T-helper 9 cell (primary cell): ENCODE results near the gene DUSP2.

ENCODE experiments used
- DNase-seq: peaks from one replicate; pipeline ENCODE4 v3.0.0-alpha.2; 2020

Gene DUSP2

DNA sequence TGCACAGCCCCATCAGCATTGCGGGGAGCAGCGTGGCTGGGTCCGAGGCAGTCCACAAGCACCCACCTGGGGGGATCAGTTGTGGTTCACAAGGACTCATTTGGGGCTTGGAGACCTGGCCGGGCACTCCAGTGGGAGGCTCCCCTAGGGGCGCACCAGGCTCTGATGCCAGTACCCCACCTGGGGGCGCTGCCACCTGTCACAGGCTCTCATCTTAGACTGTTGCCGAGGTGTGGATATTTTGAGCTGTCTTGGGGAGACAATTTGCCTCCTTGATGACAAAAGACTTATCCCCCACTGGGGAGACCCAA lies 31.9 kb downstream of the DUSP2 start:
- DNase-seq: no peak

DNA sequence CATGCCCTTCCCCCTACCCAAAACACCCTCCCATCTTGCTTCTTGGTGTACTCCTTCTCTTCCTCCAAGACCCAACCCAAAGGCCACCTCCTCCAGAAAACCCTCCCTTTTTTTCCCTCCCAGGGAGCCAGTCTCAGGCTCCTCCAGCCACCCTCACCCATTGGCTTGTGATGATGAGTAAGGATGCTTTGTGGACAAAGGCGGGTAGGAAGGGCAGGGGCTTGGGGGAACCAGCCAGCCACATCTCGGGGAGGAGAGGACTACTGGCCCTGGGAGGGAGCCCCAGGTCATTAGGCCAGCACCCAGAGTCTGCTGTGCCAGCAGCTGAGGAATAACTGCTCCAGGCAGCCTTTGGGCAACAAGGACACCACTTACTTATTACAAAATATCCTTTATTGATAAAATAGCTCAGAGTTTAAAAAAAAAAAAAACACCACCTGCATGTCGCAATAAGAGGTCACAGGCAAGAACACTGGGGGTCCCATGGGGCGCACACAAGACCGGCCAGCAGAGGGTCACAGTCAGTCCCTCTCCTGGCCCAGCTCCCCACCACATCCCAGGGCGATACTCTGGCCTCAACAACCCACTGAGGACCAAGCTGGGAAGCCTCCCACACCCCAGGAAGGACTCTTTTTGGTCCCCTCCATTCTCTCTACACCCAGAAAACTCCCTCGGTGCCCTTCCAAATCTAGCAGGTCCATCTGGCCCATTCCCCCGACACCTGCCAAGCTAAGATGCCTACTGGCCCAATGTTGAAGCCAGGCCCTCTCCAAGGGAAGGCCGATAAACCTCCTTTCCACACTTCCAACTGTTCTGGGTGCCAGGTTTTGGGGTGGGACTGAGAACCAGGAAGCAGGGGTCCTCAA lies 32.5 kb downstream of the DUSP2 start:
- no peak for DNase-seq

DNA sequence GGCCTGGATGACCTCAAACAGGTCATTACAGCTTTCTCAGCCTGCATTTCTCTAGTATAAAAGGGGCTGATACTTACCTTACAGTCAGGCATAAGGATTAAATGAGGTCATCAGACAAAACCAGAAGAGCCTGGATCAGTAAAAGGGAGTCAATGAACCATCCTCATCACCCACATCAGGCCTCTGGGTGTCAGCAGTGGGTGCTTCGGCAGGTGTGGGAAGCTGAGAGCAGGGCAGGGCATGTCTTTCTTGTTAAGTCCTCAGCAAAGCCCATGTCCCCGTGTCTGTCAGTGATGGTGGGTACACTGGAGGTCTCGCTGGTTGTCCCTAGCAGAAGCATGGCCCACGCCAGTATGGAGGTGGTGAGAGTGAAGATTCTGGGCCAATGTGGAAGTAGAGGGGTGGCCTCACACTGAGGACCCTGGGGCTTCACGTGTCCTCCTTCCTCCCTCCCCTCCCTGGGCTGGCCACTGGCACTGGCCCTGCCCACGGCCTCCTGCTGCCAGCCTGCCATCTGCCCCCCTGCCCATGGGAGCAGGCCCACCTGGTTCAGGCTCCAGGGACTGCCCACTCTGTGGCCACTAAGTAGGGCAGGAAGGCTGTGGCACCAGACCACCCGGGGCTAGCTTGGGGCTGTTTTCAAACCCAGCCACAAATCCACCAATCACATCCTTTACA lies 33.3 kb downstream of the DUSP2 start:
- no peak for DNase-seq

DNA sequence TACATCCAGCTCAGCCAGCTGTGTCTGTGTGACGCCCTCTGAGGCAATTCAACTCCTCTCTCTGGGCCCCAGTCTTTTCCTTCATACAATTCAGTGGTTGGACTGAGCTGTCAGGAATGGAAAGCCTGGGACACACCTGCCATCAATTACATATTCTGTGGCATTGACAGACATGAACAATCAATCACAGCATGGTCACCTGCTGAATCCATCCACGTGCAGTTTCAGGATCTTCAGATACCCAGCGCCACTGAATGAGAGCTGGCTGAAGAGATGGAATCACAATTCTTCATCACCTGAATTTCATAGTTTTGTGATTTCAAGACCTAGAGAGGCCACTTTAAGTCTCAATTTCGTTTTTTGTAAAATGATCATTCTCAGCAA lies 34.0 kb downstream of the DUSP2 start:
- DNase-seq: no peak

DNA sequence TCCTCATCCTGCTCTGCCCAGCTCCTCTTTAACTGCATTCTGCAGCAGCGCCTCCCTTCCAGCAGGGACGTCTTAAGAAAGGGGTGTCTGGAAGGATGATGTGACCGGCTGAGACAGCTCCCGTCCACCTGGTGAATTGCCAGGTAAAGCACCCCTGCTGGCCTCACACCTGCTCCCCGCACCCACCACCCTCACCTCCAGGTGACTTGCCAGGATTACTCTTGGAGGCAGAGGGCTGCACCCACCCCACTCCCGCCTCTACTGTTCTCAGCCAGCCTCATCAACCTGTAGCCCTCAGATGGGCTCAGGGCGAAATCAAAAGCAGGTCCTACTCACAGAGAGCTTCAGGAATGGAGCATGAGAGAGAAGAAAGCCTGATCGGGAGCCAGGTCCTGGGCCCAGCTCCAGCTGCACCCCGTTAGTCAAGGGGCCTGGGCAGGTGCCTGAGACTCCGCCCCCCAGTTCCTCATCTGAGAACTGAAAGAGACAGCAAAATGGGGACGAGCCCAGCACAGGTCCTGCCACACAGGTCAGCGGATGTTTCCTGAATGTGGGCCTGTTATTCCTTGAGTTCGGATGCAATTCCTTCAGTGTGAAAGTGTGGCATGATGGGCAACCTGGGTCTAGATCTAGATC lies 34.5 kb downstream of the DUSP2 start:
- no peak for DNase-seq

DNA sequence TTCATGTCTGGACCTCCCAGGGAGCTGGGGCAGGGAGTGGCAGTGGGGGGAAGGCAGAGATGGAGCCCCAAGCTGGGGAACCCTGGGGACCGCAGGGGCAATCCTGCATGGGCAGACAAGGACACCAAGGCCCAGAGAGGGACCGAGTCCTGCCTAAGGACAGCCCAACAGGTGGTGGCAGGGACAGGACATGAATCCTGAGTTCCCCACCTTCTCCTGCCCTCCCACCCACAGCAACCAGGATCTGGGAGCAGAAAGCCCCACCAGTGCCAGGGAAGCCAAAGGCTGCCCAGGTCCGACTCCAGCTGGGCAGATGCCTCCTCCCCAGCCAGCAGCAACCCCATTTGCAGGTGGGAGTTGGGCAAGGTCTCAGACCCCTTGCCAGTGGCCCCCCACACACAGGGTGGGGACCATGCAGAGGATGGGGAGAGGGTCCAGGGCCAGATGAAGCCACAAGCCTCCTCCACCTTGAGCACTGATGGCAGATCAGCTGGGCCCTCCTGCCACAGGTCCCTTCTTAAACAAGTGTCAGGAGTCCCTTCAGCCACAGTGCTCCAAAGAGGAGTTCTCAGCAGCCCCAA lies 35.2 kb downstream of the DUSP2 start:
- no peak for DNase-seq

DNA sequence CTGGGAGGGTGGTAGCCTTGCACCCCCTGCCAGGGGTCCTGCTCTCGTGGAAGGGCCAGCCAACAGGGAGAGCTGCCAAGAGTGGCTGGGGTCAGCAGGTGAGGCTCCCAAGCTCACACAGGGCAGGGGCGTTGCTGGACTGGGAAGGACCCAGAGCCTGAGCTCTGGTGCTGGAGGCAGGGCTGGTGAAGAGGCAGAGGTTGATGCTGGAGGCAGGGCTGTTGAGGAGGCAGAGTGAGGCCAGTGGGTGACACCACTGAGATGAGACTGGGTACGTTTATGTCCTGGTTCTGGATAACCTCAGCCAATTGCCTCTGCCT lies 35.9 kb downstream of the DUSP2 start:
- DNase-seq: no peak

DNA sequence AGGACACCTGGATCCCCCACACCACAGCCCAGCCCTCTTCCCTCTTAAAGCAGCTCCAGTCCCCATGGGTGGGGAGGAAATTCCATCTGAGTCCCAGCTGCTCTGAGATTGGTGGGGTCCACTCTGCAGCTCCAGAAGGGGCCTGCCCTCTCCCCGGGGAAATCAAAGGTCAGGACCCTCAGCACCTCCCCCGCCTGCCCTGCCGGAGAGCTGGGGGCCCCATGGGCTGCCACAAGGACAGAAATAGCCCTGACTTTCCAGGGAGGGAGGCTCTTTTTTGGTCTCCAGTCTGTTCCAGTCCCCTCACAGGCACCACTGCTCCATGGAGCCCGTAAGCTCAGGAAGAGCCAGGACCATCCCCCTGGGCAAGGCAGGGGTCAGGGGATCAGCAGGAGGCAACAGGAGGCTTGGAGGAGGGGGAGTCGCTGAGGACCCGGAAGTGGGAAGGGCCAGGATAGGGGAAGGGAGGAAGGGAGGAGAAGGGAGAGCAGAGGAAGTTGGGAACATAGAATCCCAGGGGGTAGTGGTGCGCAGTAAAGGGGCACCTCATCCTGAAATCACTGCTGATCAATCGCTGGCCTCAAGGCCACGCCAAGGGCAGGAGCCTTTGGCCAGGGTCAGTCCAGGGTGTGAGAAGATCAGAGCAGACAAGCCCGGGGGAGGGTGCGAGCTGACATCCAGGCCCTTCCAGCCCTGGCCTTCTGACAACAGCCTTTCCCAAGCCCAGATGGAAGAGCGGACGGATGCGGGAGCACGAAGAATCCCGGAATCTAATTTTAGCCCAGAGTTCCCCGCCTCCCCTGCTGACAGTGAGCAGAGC lies 36.5 kb downstream of the DUSP2 start:
- no peak for DNase-seq

DNA sequence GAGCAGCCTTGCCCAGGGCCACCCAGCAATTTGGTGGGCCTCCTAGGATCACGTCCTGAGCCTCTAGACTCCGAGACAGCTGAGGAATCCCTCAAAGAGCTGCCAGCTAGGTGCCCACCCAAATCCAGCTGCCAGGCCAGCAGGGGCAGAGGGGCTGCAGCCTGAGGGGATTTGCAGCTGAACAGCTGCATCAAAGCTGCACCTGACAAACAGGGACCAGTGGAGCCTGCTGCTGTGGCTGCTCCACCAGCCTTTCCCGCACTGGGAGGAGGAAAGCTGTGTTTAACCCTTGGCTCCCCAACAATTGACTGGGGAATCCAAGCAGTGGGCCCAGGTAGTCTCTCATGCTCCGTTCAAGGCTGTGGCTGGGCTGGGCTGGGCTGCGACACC lies 37.1 kb downstream of the DUSP2 start:
- DNase-seq: no peak

DNA sequence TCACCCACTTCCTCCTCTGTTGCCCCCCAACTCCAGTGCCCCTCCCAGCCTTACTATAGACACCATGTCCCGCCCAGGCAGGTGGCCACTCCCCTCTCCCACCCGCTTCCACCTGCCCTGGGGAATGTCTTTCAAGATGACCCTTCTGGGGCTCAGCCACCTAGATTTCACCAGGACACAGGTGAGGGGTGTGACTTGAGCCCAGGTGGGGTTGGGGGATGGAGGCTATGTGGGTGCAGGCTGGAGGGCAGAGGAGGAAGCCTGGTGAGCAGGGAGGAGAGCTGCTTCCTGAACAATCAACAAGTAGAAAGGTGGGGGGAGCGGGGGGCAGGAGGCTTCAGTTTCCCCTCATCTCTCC lies 37.6 kb downstream of the DUSP2 start:
- no peak for DNase-seq

DNA sequence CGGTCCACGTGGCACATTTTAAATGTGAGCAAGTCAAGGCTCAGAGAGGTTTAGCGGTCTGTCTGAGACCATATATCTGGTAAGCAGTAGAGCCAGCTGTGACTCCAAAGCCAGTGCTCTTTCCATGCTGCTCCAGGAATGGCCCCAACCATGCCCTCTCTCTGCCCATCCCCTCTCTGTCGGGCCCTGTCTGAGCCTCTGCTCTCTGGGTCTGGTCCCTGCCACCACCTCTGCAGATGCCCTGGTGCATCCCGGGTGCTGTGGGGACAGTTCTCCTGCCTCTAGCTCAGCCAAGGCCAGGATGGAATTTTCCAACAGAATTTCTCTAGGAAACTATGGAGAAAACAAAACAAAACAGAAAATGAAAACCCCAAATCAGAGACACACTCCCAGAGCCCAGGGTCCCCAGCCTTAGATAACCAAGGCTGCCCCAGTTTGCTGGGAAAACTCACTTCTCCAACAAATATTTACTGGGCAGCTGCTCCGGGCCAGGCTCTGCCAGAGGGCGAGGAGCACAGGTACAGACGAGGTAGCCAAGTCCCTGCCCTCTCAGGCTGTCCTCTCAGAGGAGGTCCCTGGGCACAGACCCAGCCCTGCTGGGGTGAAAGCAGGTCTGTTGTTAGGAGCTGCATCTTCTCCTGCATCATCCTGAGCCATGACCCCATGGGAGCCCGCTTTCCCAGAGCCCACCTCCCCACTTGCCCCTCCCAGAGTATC lies 38.1 kb downstream of the DUSP2 start:
- DNase-seq: no peak

DNA sequence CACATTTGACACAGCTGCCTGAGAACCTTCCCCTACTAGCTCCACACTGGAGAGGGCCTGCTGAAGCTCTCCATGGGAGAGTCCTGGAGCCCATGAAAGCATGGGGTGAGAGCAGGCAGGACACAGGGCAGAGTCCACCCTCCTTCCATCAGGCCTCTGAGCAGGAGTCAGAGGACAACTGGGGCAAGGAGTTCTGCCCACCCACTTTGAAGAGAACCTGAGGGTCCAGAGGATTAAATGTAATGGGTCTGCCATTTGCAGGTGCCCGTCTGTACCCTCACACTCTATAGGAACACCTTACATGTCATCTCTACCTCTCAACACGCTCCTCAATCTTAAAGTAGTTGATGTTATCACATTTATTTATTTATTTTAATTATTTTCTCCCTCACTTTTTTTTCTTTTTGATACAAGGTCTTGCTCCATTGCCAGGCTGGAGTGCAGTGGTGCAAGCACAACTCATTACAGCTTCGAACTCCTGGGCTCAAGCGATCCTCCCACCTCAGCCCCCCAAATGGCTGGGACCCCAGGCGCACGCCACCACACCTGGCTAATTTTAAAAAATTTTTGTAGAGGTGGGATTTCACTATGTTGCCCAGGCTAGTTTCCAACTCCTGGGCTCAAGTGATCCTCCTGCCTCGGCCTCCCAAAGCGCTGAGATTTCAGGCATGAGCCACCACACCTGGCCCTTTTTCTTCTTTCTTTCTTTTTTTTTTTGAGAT lies 39.1 kb downstream of the DUSP2 start:
- no peak for DNase-seq

DNA sequence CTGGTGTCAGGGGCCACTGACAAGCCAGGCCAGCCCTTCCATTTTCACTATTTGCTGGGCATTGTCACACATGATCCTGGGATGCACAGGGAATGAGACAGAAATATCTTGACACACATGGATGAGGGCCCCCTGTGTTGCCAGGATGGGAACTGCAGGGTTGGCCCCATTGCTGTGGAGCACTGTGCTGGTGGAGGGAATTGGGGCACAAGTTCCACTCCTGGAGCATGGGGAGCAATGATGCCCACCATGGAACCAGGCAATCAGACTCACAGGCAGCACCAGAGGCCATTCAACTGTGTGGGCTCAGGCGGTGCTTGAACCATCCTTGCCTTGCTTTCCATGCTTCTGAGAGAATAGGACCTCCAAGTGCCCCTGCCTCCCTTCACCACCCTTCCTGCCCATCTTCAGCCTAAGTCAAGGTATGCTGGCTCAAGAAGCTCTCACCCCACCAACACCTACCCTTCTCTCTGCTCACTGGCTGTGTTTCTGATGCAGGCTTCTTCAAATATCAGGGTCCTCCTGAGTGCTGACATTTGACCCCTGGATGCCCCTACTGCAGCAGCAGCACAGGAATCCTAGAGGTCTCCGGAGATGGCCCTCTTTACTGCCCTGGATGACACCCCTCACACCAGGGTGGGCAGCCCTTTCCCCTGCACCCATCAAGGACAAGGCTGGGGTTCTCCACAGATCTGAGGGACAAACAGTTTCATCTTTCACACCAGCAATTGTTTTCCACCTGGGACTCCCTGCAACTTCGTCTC lies 39.9 kb downstream of the DUSP2 start:
- no peak for DNase-seq

DNA sequence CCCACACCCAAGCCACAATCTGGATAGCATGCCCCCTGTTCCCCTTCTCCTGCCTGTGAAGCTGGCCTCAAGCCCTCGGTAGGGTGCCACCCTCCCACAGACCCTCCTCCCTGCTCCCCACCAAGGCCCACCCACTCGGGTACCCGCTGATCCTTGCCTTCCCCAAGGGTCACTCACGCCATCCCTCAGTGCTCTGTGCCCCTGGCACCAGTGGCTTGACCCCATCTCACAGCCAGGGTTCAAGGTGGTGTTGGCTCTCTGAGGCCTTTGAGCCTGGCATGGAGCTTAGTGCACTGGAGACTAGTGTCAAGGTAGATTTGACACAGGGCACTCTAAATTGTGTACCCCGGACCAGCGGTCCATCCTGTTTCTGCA lies 40.8 kb downstream of the DUSP2 start:
- no peak for DNase-seq

DNA sequence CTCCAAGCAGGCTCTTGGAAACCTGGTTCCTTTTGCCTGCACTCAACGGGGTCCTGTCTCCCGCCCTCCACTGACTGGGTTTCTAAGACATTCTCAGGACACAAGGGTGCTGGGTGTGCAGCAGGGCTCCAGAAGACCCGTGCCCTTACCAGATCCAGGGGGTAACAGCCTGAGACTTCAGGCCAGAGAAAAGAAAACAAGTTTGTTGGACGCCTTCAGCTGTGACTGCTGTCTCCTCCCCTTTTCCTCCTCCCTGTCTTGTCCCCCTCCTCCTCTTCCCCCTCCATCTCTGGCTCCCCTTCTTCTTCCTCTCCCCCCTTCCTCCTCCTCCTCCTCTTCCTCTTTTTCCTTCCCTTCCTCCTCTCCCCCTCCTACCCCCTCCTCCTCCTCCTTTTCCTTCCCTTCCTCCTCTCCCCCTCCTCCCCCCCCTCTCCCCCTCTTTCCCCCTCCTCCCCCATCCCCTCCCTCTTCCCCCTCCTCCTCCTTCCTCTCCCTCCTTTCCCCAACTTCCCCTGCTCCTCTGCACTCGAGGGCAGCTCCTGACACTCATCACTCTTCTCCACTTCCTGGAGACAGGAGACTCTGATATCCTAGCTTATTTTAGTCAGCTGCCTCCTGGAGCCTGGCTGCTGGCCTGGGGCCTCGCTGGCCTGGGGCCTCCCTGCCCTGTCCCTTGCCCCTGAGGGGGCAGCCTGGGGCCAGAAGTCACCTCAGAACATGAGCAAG lies 41.3 kb downstream of the DUSP2 start:
- DNase-seq: no peak

DNA sequence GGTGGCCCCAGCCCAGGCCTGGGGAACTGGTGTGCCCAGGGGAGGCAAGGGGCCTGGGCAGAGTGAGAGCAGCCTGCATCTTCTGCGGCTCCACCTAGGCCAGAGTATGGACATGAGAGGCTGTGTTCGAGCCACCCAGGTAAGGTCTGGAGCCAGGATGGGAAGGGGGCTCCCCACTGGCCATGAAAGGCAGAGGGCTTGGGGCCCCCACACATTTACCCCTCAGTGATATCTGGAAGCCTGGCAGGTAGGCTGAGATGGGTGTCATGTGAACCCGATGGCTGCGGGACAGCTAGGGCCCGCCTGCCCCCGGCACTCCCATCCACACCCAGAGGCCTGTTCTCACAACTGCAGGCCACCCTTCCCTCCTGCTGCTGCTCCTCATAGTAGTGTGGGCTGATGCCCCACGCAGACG lies 42.0 kb downstream of the DUSP2 start:
- DNase-seq: no peak

DNA sequence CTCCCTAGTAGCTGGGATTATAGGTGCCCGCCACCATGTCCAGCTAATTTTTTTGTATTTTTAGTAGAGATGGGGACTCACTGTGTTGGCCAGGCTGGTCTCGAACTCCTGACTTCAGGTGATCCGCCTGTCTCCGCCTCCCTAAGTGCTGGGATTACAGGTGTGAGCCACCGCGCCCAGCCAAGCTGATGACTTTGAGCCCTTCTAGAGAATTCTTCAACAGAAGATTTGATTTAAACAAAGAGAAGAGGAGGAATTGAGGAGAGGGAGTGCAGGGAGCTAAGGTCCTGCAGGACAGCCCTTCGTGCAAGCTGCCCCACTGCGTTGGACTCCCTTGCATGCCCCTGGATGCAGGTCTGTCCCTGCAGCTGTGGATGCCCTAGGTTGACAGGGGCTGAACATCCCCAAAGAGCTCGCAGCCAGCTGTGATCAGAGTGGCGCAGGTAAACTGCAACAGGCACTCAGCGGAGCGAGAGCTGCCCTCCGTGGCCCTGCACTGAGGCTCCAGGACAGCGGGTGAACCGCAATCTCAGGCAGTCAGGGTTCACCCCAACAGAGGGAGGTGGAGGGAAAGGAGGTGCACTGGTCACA lies 42.5 kb downstream of the DUSP2 start:
- DNase-seq: no peak

DNA sequence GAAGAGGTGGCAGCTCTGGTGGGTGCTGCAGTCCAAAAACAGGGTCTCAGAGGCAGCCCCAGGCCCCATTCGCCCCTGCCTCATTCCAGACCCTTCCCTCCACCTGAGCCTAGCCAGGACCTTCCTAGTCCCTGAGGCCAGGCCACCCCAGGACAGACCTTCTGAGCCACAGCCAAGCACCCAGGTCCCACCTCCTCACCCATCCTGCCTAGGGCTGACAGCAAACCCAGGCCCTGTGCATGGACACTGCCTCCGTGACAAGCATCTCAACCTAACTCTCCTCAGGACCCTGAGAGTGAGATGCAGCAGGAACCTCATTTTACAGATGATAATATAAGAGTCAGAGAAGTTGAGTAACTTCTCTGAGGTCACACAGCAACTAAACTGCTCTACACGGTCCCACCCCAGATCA lies 44.3 kb downstream of the DUSP2 start:
- DNase-seq: no peak

DNA sequence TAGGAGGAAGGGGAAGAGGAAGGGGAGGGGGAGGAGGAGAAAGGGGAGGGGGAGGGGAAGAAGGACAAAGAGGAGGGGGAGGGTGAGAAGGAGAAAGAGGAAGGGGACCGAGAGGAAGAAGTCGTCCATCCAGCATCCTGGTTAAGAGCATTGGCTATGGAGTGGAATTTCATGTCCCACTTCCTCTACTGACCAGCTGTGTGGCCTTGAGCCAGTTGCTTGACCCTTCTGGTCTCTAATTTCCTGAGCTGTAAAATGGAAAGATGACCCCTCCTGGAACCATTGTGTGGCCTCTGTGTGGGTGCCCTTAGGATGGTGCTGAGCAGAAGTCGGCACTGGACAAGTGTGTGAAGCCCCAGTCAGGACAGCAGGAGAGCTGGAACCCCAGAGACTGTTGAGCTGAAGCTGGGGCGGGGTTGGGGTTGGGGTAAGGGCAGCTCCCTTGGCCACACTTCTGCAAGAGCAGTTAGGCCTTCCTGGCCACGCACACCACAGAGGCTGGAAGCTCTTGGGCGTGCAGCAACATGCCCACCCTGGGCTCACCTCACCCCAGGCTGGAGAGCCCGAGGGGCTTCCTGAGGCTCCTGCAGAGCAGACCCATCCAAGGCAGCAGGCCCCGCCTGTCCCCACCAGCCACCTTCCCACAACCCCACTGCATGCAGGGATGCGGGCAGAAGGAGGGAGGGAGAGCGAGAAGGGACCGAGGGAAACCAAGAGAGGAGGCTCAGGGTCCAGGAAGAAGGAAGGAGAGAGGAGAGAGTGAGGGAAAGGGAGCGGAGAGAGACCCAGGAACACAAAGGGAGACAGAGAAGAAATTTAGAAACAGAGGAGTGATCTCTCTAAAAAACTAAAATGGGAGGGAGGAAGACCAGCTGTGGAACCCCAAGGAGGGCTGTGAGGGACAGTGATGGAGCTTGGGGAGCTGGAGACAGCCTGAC lies 45.1 kb downstream of the DUSP2 start:
- no peak for DNase-seq
